GM23338 (cell line): Measurements from ENCODE around the gene MADCAM1. TPM values are rescaled to one million over a fixed set of nuclear protein-coding genes. Genes with fewer than 3 reads are reported as not detected.
"Not testable (repeated sequence)": the region's sequence is repeated elsewhere in the genome, so short reads cannot be mapped to it uniquely, and the experiment has no call there.

Experiments used
- ATAC-seq: fragments of 200-7000 bp; cut with Tn5 transposase; 3 replicates; pipeline ENCODE4 v1.9.1; 2020
- DNase-seq: peaks from one replicate; pipeline ENCODE4 v3.0.0-alpha.2; 2015; ENCODE audit warnings: low spot score
- H2AFZ ChIP-seq: fragments of 200-600 bp; sonication (generic); 2 replicates; pipeline ENCODE4 v1.8.0; 2016; ENCODE audit warnings: antibody characterized with exemption, mild to moderate bottlenecking, moderate library complexity
- H3F3A ChIP-seq: fragments of 200-600 bp; sonication (generic); replicated peaks from 2 replicates; pipeline ENCODE4 v1.8.0; 2017; ENCODE audit warnings: antibody characterized with exemption, mixed run types, low read depth
- H3K27ac ChIP-seq: fragments of 200-600 bp; sonication (generic); 2 replicates; pipeline ENCODE4 v1.6.1; 2016; ENCODE audit warnings: low read depth
- H3K27me3 ChIP-seq: fragments of 200-600 bp; sonication (generic); 2 replicates; pipeline ENCODE4 v1.8.0; 2016; ENCODE audit warnings: mild to moderate bottlenecking, mixed run types, moderate library complexity; ENCODE audit not compliant: insufficient read depth
- H3K36me3 ChIP-seq: fragments of 200-600 bp; sonication (generic); 2 replicates; pipeline ENCODE4 v1.8.0; 2016; ENCODE audit warnings: mild to moderate bottlenecking; ENCODE audit not compliant: insufficient read depth
- H3K4me1 ChIP-seq: fragments of 200-600 bp; sonication (generic); 2 replicates; pipeline ENCODE4 v1.8.0; 2016; ENCODE audit warnings: mild to moderate bottlenecking, moderate library complexity; ENCODE audit not compliant: insufficient read depth
- H3K4me2 ChIP-seq: fragments of 200-600 bp; sonication (generic); 2 replicates; pipeline ENCODE4 v1.7.1; 2017; ENCODE audit warnings: mixed run types
- H3K4me3 ChIP-seq: fragments of 200-600 bp; sonication (generic); 2 replicates; pipeline ENCODE4 v1.6.1; 2016; ENCODE audit warnings: mixed run types
- H3K79me2 ChIP-seq: fragments of 200-600 bp; sonication (generic); replicated peaks from 2 replicates; pipeline ENCODE4 v1.8.0; 2017; ENCODE audit warnings: mild to moderate bottlenecking; ENCODE audit not compliant: insufficient read depth
- H3K9me2 ChIP-seq: fragments of 200-600 bp; sonication (generic); 2 replicates; pipeline ENCODE4 v1.8.0; 2017; ENCODE audit not compliant: insufficient read depth
- H4K20me1 ChIP-seq: fragments of 200-600 bp; sonication (generic); replicated peaks from 2 replicates; pipeline ENCODE4 v1.8.0; 2017; ENCODE audit warnings: mild to moderate bottlenecking; ENCODE audit not compliant: insufficient read depth
- H3K27ac Mint-ChIP-seq: 2 replicates; pipeline ENCODE4 v1.8.0; 2020; ENCODE audit warnings: inconsistent platforms, mild to moderate bottlenecking, moderate library complexity, mixed read lengths
- H3K27me3 Mint-ChIP-seq: 3 replicates; pipeline ENCODE4 v1.8.0; 2022; ENCODE audit warnings: low read depth, mild to moderate bottlenecking, moderate library complexity, mixed read lengths, inconsistent platforms; ENCODE audit not compliant: insufficient read depth, poor library complexity
- H3K36me3 Mint-ChIP-seq: 3 replicates; pipeline ENCODE4 v1.8.0; 2021; ENCODE audit warnings: low read depth, mild to moderate bottlenecking, inconsistent platforms, moderate library complexity, mixed read lengths
- H3K4me1 Mint-ChIP-seq: 3 replicates; pipeline ENCODE4 v1.8.0; 2020; ENCODE audit warnings: mild to moderate bottlenecking, inconsistent platforms, mixed read lengths
- H3K4me3 Mint-ChIP-seq: 3 replicates; pipeline ENCODE4 v1.8.0; 2021; ENCODE audit warnings: moderate library complexity, mild to moderate bottlenecking, inconsistent platforms, mixed read lengths
- H3K9me3 Mint-ChIP-seq: 3 replicates; pipeline ENCODE4 v1.8.0; 2020; ENCODE audit warnings: moderate library complexity, mild to moderate bottlenecking, inconsistent platforms, mixed read lengths
- CREB1 ChIP-seq: fragments of 250-450 bp; sonication (Bioruptor Pico); IDR thresholded peaks from 2 replicates; pipeline ENCODE4 v1.5.0; 2020; ENCODE audit warnings: low read depth, mild to moderate bottlenecking, moderate library complexity
- CTCF ChIP-seq, 2 experiments: fragments of 200-600 bp in 1 of 2; sonication (generic) in 1 of 2; conservative IDR thresholded peaks; 2 replicates each; pipeline versions ENCODE4 v1.5.1 to v1.6.1; 2016 to 2017; ENCODE audit warnings: antibody characterized with exemption in 2 of 2, low read depth in 2 of 2, mild to moderate bottlenecking in 2 of 2, moderate library complexity in 1 of 2
- NANOG ChIP-seq: IDR thresholded peaks from 2 replicates; pipeline ENCODE4 v1.6.1; 2016; ENCODE audit warnings: antibody characterized with exemption, borderline replicate concordance
- POLR2AphosphoS5 ChIP-seq: IDR thresholded peaks from 2 replicates; pipeline ENCODE4 v1.6.1; 2016; ENCODE audit warnings: antibody characterized with exemption, low read depth
- REST ChIP-seq: IDR thresholded peaks from one replicate; pipeline ENCODE4 v1.6.1; 2018; ENCODE audit warnings: antibody characterized with exemption; ENCODE audit not compliant: unreplicated experiment
- ZNF114 ChIP-seq: fragments of 250-450 bp; sonication (Bioruptor Pico); IDR thresholded peaks from 2 replicates; pipeline ENCODE4 v1.5.0; 2020; ENCODE audit warnings: mild to moderate bottlenecking, moderate library complexity
- polyA plus RNA-seq: library from polyadenylated mRNA; unstranded; fragments of >200 nt; fragmentation: Nextera tagmentation; extraction: Ambion mirVana; gene quantifications from 2 replicates; pipeline ENCODE4 v1.2.1, GENCODE V29; 2016
- total RNA-seq: library from RNA; depleted of rRNA; stranded (reverse); fragments of >200 nt; shearing (Covaris generic); gene quantifications from 2 replicates; pipeline ENCODE4 v1.2.3, GENCODE V29; 2014

Gene MADCAM1
- total and polyA plus RNA-seq, 2 experiments from 2014 or later = 2.1 to 2.5 TPM

GRCh38 chr19:478236-478903, 17.9 kb upstream of the MADCAM1 start:
- Histone ChIP-seq H3K79me2 (no peaks in the 10 kb centered on the region), H3K4me2 (no peak overlapping the region), H3K27me3 (no peaks in the 10 kb centered on the region), H3F3A (peaks cover 15% of the 10 kb centered on the region), H3K9me2 (peaks cover 3% of the 10 kb centered on the region; the same call in 1 of the 2 replicates), H3K27ac (no peak overlapping the region), H3K4me3 (no peak overlapping the region), H4K20me1 (no peaks in the 10 kb centered on the region), H2AFZ (no peak overlapping the region), H3K36me3 (no peaks in the 10 kb centered on the region), H3K4me1 (no peaks in the 10 kb centered on the region)
- H3K27me3 Mint-ChIP-seq = peaks cover 32% of the 10 kb centered on the region
- H3K4me1 Mint-ChIP-seq = peaks cover 9% of the 10 kb centered on the region; the same call in 2 of the 3 replicates
- peak; percentile 12; the same call in 1 of the 3 replicates for ATAC-seq
- no peak for TF ChIP-seq ZNF114
- H3K27ac Mint-ChIP-seq = no peak overlapping the region
- no peak for DNase-seq
- H3K9me3 Mint-ChIP-seq = peaks cover 36% of the 10 kb centered on the region
- no peak overlapping the region for H3K4me3 Mint-ChIP-seq
- H3K36me3 Mint-ChIP-seq = peaks cover 14% of the 10 kb centered on the region

GRCh38 chr19:478976-479375, 17.3 kb upstream of the MADCAM1 start:
- Mint-ChIP-seq H3K36me3 (peaks cover 14% of the 10 kb centered on the region), H3K9me3 (peaks cover 36% of the 10 kb centered on the region), H3K27me3 (peaks cover 32% of the 10 kb centered on the region), H3K27ac (no peak overlapping the region), H3K4me3 (no peak overlapping the region), H3K4me1 (peaks cover 9% of the 10 kb centered on the region; the same call in 2 of the 3 replicates)
- Histone ChIP-seq H3K36me3 (no peaks in the 10 kb centered on the region), H3K4me1 (no peaks in the 10 kb centered on the region), H3K27ac (no peak overlapping the region), H3K27me3 (no peaks in the 10 kb centered on the region), H4K20me1 (no peaks in the 10 kb centered on the region), H3K79me2 (no peaks in the 10 kb centered on the region), H3F3A (peaks cover 15% of the 10 kb centered on the region), H2AFZ (no peak overlapping the region), H3K4me3 (no peak overlapping the region), H3K4me2 (no peak overlapping the region), H3K9me2 (peaks cover 3% of the 10 kb centered on the region; the same call in 1 of the 2 replicates)
- DNase-seq (no peak), ATAC-seq (no peak)
- no peak for TF ChIP-seq NANOG
- TF ChIP-seq REST = no peak
- TF ChIP-seq POLR2AphosphoS5 = no peak

- Histone ChIP-seq H3K4me1 (no peaks in the 10 kb centered on the region), H3K79me2 (no peaks in the 10 kb centered on the region), H3K4me3 (no peak overlapping the region), H3K27me3 (no peaks in the 10 kb centered on the region), H2AFZ (no peak overlapping the region), H3K36me3 (no peaks in the 10 kb centered on the region), H3K4me2 (no peak overlapping the region; the same call in 1 of the 2 replicates), H3K27ac (no peak overlapping the region), H3F3A (peaks cover 15% of the 10 kb centered on the region), H3K9me2 (peaks cover 3% of the 10 kb centered on the region; the same call in 1 of the 2 replicates), H4K20me1 (no peaks in the 10 kb centered on the region)
- peaks cover 39% of the 10 kb centered on the region for H3K27me3 Mint-ChIP-seq
- no peak for TF ChIP-seq NANOG
- peak; percentile 66 for TF ChIP-seq CREB1 (CRISPR knock-in tag)
- peak; percentile 68 to 87 for TF ChIP-seq CTCF (conservative IDR thresholded peaks at IDR 0.05; ENCODE audit: low read depth in 2 of 2)
- H3K27ac Mint-ChIP-seq = no peak overlapping the region
- ATAC-seq = peak; percentile 76
- peaks cover 9% of the 10 kb centered on the region; the same call in 2 of the 3 replicates for H3K4me1 Mint-ChIP-seq
- DNase-seq = peak; percentile 87
- H3K36me3 Mint-ChIP-seq = peaks cover 14% of the 10 kb centered on the region
- peaks cover 36% of the 10 kb centered on the region for H3K9me3 Mint-ChIP-seq
- peak overlapping the region; percentile 12; the same call in 1 of the 3 replicates for H3K4me3 Mint-ChIP-seq
These were observed 16.1 kb upstream of the MADCAM1 start for GRCh38 chr19:480016-480855.

GRCh38 chr19:481100-481499, 15.2 kb upstream of the MADCAM1 start:
- Mint-ChIP-seq H3K27me3 (peaks cover 45% of the 10 kb centered on the region), H3K9me3 (peaks cover 36% of the 10 kb centered on the region), H3K36me3 (peaks cover 14% of the 10 kb centered on the region), H3K4me1 (peaks cover 13% of the 10 kb centered on the region)
- ATAC-seq, H3K4me3 ChIP-seq, H3K4me2 ChIP-seq, H3K27ac ChIP-seq, H3K27ac Mint-ChIP-seq, H3K36me3 ChIP-seq, H3K9me2 ChIP-seq, DNase-seq, H3K4me1 ChIP-seq, H3K27me3 ChIP-seq, H4K20me1 ChIP-seq, H3K79me2 ChIP-seq, H2AFZ ChIP-seq, H3K4me3 Mint-ChIP-seq: not testable (repeated sequence)
- H3F3A ChIP-seq = peaks cover 15% of the 10 kb centered on the region
